OCI-LY1 (cell line): ENCODE data around the gene OMP.
A peak's percentile ranks its signal among the peaks of the same experiment; 100 is the strongest.
"Not testable (repeated sequence)": the region's sequence is repeated elsewhere in the genome, so short reads cannot be mapped to it uniquely, and the experiment has no call there.

Source experiments
- H2AFZ ChIP-seq: fragments of 200-600 bp; sonication (generic), shearing (Covaris generic); 2 replicates; pipeline ENCODE4 v1.6.0; 2014; ENCODE audit warnings: antibody characterized with exemption, mild to moderate bottlenecking, low read length
- H3F3A ChIP-seq: fragments of 200-600 bp; sonication (generic), shearing (Covaris generic); 2 replicates; pipeline ENCODE4 v1.6.0; 2014; ENCODE audit warnings: mild to moderate bottlenecking, antibody characterized with exemption, low read length, moderate library complexity; ENCODE audit not compliant: insufficient read depth
- H3K27ac ChIP-seq: fragments of 200-600 bp; sonication (generic); 2 replicates; pipeline ENCODE4 v1.5.1; 2014; ENCODE audit warnings: low read length, mixed run types, mild to moderate bottlenecking, low read depth; ENCODE audit not compliant: poor library complexity, severe bottlenecking
- H3K27me3 ChIP-seq: fragments of 200-600 bp; sonication (generic); 2 replicates; pipeline ENCODE4 v1.6.0; 2014; ENCODE audit warnings: antibody characterized with exemption, mild to moderate bottlenecking, low read length, moderate library complexity; ENCODE audit not compliant: insufficient read depth
- H3K36me3 ChIP-seq: fragments of 200-600 bp; sonication (generic); 2 replicates; pipeline ENCODE4 v1.6.1; 2014; ENCODE audit warnings: mild to moderate bottlenecking, antibody characterized with exemption, low read length, moderate library complexity, mixed read lengths; ENCODE audit not compliant: insufficient read depth
- H3K4me1 ChIP-seq: fragments of 200-600 bp; sonication (generic); 2 replicates; pipeline ENCODE4 v1.5.1; 2014; ENCODE audit warnings: mild to moderate bottlenecking, low read length, moderate library complexity; ENCODE audit not compliant: insufficient read depth, severe bottlenecking
- H3K4me2 ChIP-seq: fragments of 200-600 bp; sonication (generic), shearing (Covaris generic); 2 replicates; pipeline ENCODE4 v1.6.1; 2014; ENCODE audit warnings: low read length
- H3K4me3 ChIP-seq: fragments of 200-600 bp; sonication (generic); 2 replicates; pipeline ENCODE4 v1.5.1; 2014; ENCODE audit warnings: low read length, low read depth, mild to moderate bottlenecking, mixed read lengths; ENCODE audit not compliant: poor library complexity, severe bottlenecking
- H3K79me2 ChIP-seq: fragments of 200-600 bp; shearing (Covaris generic); 2 replicates; pipeline ENCODE4 v1.6.1; 2016; ENCODE audit warnings: mixed run types, low read length, mixed read lengths; ENCODE audit not compliant: insufficient read depth
- H3K9ac ChIP-seq: fragments of 200-600 bp; sonication (generic), shearing (Covaris generic); 2 replicates; pipeline ENCODE4 v1.6.1; 2014; ENCODE audit warnings: mild to moderate bottlenecking, low read length, mixed read lengths
- H3K9me2 ChIP-seq: fragments of 200-600 bp; sonication (generic), shearing (Covaris generic); 2 replicates; pipeline ENCODE4 v1.6.1; 2014; ENCODE audit warnings: low read depth, mild to moderate bottlenecking, low read length, mixed read lengths
- H3K9me3 ChIP-seq: fragments of 200-600 bp; shearing (Covaris generic); 2 replicates; pipeline ENCODE4 v1.6.1; 2014; ENCODE audit warnings: low read length, mixed read lengths
- H4K20me1 ChIP-seq: fragments of 200-600 bp; sonication (generic), shearing (Covaris generic); 2 replicates; pipeline ENCODE4 v1.6.0; 2016; ENCODE audit warnings: mild to moderate bottlenecking, low read length; ENCODE audit not compliant: insufficient read depth
- EZH2 ChIP-seq: fragments of 200-600 bp; sonication (generic), shearing (Covaris generic); IDR thresholded peaks from 2 replicates; pipeline ENCODE4 v1.8.0; 2017; ENCODE audit warnings: borderline replicate concordance, mixed run types, mild to moderate bottlenecking, antibody characterized with exemption, low read length, moderate library complexity, mixed read lengths
- TF ChIP-seq, protein P1 (sequence below): fragments of 200-600 bp; sonication (generic), shearing (Covaris generic); IDR thresholded peaks from 2 replicates; pipeline ENCODE4 v1.5.1; 2017; ENCODE audit warnings: mild to moderate bottlenecking, antibody characterized with exemption, low read length, moderate library complexity, mixed read lengths

The OMP gene

DNA sequence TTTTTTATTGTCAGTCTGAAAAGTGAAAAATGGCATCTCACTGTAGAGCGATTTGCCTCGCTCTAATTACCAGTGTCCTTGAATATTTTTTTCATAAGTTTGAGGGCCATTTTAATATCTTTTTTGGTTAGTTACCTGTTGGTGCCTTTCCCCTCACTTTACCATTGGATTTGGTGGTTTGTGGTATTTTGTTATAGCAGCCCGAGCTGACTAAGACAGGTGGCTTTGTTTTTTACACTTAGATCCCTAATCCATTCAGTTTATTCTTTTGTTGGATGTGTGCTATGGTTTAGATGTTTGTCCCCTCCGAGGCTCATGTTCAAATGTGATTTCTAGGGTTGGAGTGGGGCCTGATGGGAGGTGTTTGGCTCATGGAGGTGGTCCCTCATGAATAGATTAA is 42.4 kb upstream of the OMP start:
- Histone ChIP-seq H3K4me2 (no peak overlapping the region), H3K9ac (no peak overlapping the region), H3K9me3 (peaks cover 3% of the 10 kb centered on the region; the same call in 1 of the 2 replicates), H4K20me1 (no peaks in the 10 kb centered on the region), H3K27ac (no peak overlapping the region), H2AFZ (no peak overlapping the region), H3K9me2 (no peaks in the 10 kb centered on the region), H3K36me3 (no peaks in the 10 kb centered on the region; the same call in 1 of the 2 replicates), H3K79me2 (no peaks in the 10 kb centered on the region), H3K4me3 (no peak overlapping the region), H3F3A (no peaks in the 10 kb centered on the region), H3K4me1 (no peaks in the 10 kb centered on the region), H3K27me3 (peaks cover 3% of the 10 kb centered on the region; the same call in 1 of the 2 replicates)
- TF ChIP-seq EZH2 = no peak
- TF ChIP-seq, protein P1, sequence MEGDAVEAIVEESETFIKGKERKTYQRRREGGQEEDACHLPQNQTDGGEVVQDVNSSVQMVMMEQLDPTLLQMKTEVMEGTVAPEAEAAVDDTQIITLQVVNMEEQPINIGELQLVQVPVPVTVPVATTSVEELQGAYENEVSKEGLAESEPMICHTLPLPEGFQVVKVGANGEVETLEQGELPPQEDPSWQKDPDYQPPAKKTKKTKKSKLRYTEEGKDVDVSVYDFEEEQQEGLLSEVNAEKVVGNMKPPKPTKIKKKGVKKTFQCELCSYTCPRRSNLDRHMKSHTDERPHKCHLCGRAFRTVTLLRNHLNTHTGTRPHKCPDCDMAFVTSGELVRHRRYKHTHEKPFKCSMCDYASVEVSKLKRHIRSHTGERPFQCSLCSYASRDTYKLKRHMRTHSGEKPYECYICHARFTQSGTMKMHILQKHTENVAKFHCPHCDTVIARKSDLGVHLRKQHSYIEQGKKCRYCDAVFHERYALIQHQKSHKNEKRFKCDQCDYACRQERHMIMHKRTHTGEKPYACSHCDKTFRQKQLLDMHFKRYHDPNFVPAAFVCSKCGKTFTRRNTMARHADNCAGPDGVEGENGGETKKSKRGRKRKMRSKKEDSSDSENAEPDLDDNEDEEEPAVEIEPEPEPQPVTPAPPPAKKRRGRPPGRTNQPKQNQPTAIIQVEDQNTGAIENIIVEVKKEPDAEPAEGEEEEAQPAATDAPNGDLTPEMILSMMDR = no peak

DNA sequence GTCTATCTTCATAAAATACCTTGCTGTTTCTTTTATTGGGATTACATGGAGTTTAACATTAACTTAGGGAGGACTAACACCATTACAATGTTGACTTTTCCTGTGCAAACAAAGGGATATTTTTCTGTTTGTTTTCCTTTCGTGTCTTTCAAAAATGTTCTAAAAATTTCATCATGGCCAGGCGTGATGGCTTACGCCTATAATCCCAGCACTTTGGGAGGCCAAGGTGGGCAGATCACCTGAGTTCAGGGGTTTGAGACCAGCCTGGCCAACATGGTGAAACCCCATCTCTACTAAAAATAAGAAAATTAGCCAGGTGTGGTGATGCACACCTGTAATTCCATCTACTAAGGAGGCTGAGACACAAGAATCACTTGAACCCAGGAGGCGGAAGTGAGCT is 41.4 kb upstream of the OMP start:
- not testable (repeated sequence) for H2AFZ ChIP-seq, H3K9me2 ChIP-seq, H3K79me2 ChIP-seq, H3K27ac ChIP-seq, H3K9ac ChIP-seq, H3K9me3 ChIP-seq, H3K4me3 ChIP-seq, H3K36me3 ChIP-seq, H3K27me3 ChIP-seq, H4K20me1 ChIP-seq, H3K4me1 ChIP-seq, H3K4me2 ChIP-seq, H3F3A ChIP-seq

DNA sequence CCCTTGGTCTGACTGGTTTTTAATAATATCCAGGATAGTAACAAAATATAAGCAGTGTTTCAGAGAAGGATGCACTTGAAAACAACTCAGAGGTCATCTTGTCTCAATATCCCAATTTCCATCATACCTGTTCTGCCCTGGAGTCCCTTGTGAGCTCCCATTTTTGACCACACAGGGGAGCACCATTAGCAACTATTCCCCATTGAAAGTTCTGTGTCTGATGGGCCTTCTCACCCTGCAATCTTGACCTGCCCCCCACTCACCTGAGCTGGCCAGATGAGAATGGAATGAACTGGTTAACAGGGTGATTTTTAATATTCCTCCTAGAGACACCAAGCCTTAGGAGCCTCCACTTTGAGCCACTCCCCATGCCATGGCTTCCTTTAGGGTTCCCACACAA is 39.7 kb upstream of the OMP start:
- Histone ChIP-seq H3K4me1 (peaks cover 7% of the 10 kb centered on the region), H3K9ac (no peak overlapping the region), H2AFZ (no peak overlapping the region), H4K20me1 (no peaks in the 10 kb centered on the region), H3K36me3 (no peaks in the 10 kb centered on the region; the same call in 1 of the 2 replicates), H3K79me2 (no peaks in the 10 kb centered on the region), H3K9me2 (no peaks in the 10 kb centered on the region), H3K4me3 (no peak overlapping the region), H3K27ac (no peak overlapping the region), H3K27me3 (peaks cover 3% of the 10 kb centered on the region; the same call in 1 of the 2 replicates), H3F3A (no peaks in the 10 kb centered on the region), H3K9me3 (no peaks in the 10 kb centered on the region), H3K4me2 (no peak overlapping the region)
- TF ChIP-seq, protein P1 = peak; percentile 21; the same call in 1 of the 2 replicates
- no peak for TF ChIP-seq EZH2

DNA sequence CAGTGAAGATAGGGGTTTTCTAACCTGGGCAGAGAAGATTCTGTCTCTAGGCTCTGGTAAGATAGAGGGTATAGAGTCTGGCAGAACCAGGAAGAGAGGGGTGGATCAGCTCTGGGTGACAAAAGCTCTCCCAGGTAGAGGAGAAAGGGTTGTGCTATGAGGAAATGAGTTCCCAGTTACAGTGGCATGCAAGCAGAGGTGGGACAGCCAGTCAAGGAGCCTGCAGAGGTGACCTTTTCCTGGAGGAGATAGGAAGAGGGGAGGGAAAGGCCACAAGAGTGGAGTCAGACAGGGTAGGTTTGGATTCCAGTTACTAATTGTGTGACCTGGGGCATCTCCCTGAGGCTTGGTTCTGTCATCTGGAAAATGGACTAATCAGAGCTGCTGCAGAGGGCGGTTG is 39.2 kb upstream of the OMP start:
- no peak for TF ChIP-seq EZH2
- TF ChIP-seq, protein P1 = no peak
- Histone ChIP-seq H3K4me2 (no peak overlapping the region), H3K27ac (no peak overlapping the region), H3K9ac (no peak overlapping the region), H3K79me2 (no peaks in the 10 kb centered on the region), H3K9me3 (no peaks in the 10 kb centered on the region), H3K9me2 (no peaks in the 10 kb centered on the region), H2AFZ (no peak overlapping the region), H3F3A (no peaks in the 10 kb centered on the region), H3K4me1 (peaks cover 7% of the 10 kb centered on the region), H3K36me3 (no peaks in the 10 kb centered on the region; the same call in 1 of the 2 replicates), H3K4me3 (no peak overlapping the region), H4K20me1 (no peaks in the 10 kb centered on the region), H3K27me3 (peaks cover 3% of the 10 kb centered on the region; the same call in 1 of the 2 replicates)
